GM10248 (cell line): Measurements from ENCODE around the gene GPC6.

ENCODE experiments used
- CTCF ChIA-PET: fragments of 300-600 bp; sonication (Branson Sonifier 250); formaldehyde crosslinking; extraction: SDS; loops from one replicate; lab custom pipeline; 2021; ENCODE audit warnings: antibody characterized with exemption; lab: Yijun Ruan, JAX
- POLR2A ChIA-PET: fragments of 350-650 bp; sonication (Branson Sonifier 250); formaldehyde crosslinking; extraction: SDS; loops from one replicate; lab custom pipeline; 2020; ENCODE audit warnings: antibody characterized with exemption; lab: Yijun Ruan, JAX
- DNase-seq: peaks from one replicate; pipeline ENCODE4 v3.0.0; 2012; ENCODE audit errors: extremely low spot score
- CTCF ChIP-seq: IDR thresholded peaks from 2 replicates; pipeline ENCODE4 v1.5.1; 2012; ENCODE audit warnings: mild to moderate bottlenecking, low read depth; ENCODE audit errors: extremely low read depth, missing control alignments, control extremely low read depth

GPC6 gene

GRCh38 chr13:93227280-93227877 lies 772 bp downstream of the GPC6 start:
- ChIA-PET CTCF (no interaction called here), POLR2A (no interaction called here)

GRCh38 chr13:93227878-93228642 lies 1.5 kb downstream of the GPC6 start:
- no peak for TF ChIP-seq CTCF
- ChIA-PET POLR2A (no interaction called here), CTCF (no interaction called here)
- no peak for DNase-seq

More at GRCh38 chr13:93227280-93227877, 772 bp downstream of the GPC6 start:
- DNase-seq, result no peak
- no peak for TF ChIP-seq CTCF

GRCh38 chr13:93228643-93228937 lies 2.0 kb downstream of the GPC6 start:
- no peak for TF ChIP-seq CTCF
- ChIA-PET POLR2A (no interaction called here), CTCF (no interaction called here)
- DNase-seq, result no peak

- no peak for TF ChIP-seq CTCF
- no peak for DNase-seq
- ChIA-PET CTCF (no interaction called here), POLR2A (no interaction called here)
These were observed 3.8 kb downstream of the GPC6 start for GRCh38 chr13:93230261-93230855.

GRCh38 chr13:93231867-93232266 lies 5.3 kb downstream of the GPC6 start:
- no peak for DNase-seq
- no peak for TF ChIP-seq CTCF
- POLR2A ChIA-PET, result no interaction called here
- CTCF ChIA-PET, result no interaction called here

- DNase-seq, result no peak
- POLR2A ChIA-PET, result no interaction called here
- TF ChIP-seq CTCF, result no peak
- CTCF ChIA-PET, result interaction anchor here (0.7 kb wide), 1 partner anchor 14 kb away, joined by 3 read pairs; no protein-coding TSS in a partner anchor
These were observed 7.4 kb downstream of the GPC6 start for GRCh38 chr13:93233997-93234416.
